Spinal cord (tissue), 10 donors: Measurements from ENCODE around the gene PAK4. TPM values are rescaled to one million over a fixed set of nuclear protein-coding genes. Genes with fewer than 3 reads are reported as not detected.
A peak's percentile ranks its signal among the peaks of the same experiment; 100 is the strongest.

Source experiments
- DNase-seq, 6 donors: peaks; one replicate each; pipeline versions ENCODE4 v3.0.0 to v3.0.0-alpha.2; 2013 to 2015; ENCODE audit warnings: low spot score in 6 of 6, low read depth in 4 of 6
- H3K27ac ChIP-seq: one replicate; pipeline ENCODE4 v1.5.1; 2013; ENCODE audit warnings: low read depth, low read length, control low read depth
- H3K27me3 ChIP-seq: one replicate; pipeline ENCODE4 v1.6.1; 2013; ENCODE audit warnings: low read length; ENCODE audit not compliant: control insufficient read depth, insufficient read depth
- H3K36me3 ChIP-seq: one replicate; pipeline ENCODE4 v1.6.1; 2013; ENCODE audit warnings: low read length; ENCODE audit not compliant: control insufficient read depth, insufficient read depth
- H3K4me1 ChIP-seq: one replicate; pipeline ENCODE4 v1.6.1; 2013; ENCODE audit warnings: low read length; ENCODE audit not compliant: control insufficient read depth, insufficient read depth
- H3K4me3 ChIP-seq: one replicate; pipeline ENCODE4 v1.5.1; 2013; ENCODE audit warnings: low read depth, low read length, control low read depth
- H3K9me3 ChIP-seq: one replicate; pipeline ENCODE4 v1.6.1; 2013; ENCODE audit warnings: low read length; ENCODE audit not compliant: control insufficient read depth, insufficient read depth
- WGBS: methylation state at CpG from one replicate; pipeline ENCODE4 v1.1.5; 2013; ENCODE audit warnings: missing lambda C conversion rate; ENCODE audit not compliant: insufficient coverage; 5-methylcytosine and 5-hydroxymethylcytosine counted together
- long read RNA-seq, 4 donors: transcript quantifications; one replicate each; lab custom pipeline, GENCODE V29; 2026
- polyA plus RNA-seq, 2 donors: library from polyadenylated mRNA; unstranded; fragments of 120-200 nt; gene quantifications; one replicate each; pipeline ENCODE4 v1.2.1, GENCODE V29; 2013; ENCODE audit not compliant: insufficient read length in 2 of 2
- total RNA-seq, 2 donors: library from RNA; depleted of rRNA in 1 of 2; stranded (reverse); fragments of 120-200 nt in 1 of 2; fragments of >200 nt in 1 of 2; gene quantifications; one replicate each; pipeline versions ENCODE4 v1.2.3 to v1.2.4, GENCODE V29; 2013 to 2014
- donor health status: healthy.

Gene PAK4
- total RNA-seq (10 to 100 TPM in 1 of 2 donors, 1 to 10 TPM in 1; 3.0 to 10.1 TPM), polyA plus RNA-seq (10 to 100 TPM; 34.0 to 39.4 TPM)
- long read RNA-seq, donor 1, partial matches to known transcripts: 0 of 1 reads
- long read RNA-seq, donor 1, other reads (novel, unspliced or antisense): 0 of 1 reads
- long read RNA-seq, donor 2, partial matches to known transcripts: 9 of 9 reads
- long read RNA-seq, donor 2, other reads (novel, unspliced or antisense): 0 of 9 reads
- long read RNA-seq, donor 3, partial matches to known transcripts: 6 of 7 reads
- long read RNA-seq, donor 3, other reads (novel, unspliced or antisense): 0 of 7 reads
- long read RNA-seq, donor 4, full-length matches to known transcripts: 5 of 28 reads
- long read RNA-seq, donor 4, partial matches to known transcripts: 17 of 28 reads
- long read RNA-seq, donor 4, other reads (novel, unspliced or antisense): 6 of 28 reads

- DNase-seq: peak; percentile 90 to 99 (median 94)
- Histone ChIP-seq H3K4me3 (peak within 1 kb of the TSS; percentile 74), H3K27ac (peak within 1 kb of the TSS; percentile 67), H3K36me3 (peaks cover 15% of the 10 kb centered on the region), H3K4me1 (peaks cover 42% of the 10 kb centered on the region), H3K9me3 (no peaks in the 10 kb centered on the region), H3K27me3 (no peaks in the 10 kb centered on the region)
- WGBS: 0% methylated on average over 62 of the region's 64 CpGs
These were observed at the start of gene PAK4 for GRCh38 chr19:39125554-39126311. TSS of gene PAK4 (plus strand) at chr19:39125786. CDS start at chr19:39169554, 43,768 bp downstream.

DNA sequence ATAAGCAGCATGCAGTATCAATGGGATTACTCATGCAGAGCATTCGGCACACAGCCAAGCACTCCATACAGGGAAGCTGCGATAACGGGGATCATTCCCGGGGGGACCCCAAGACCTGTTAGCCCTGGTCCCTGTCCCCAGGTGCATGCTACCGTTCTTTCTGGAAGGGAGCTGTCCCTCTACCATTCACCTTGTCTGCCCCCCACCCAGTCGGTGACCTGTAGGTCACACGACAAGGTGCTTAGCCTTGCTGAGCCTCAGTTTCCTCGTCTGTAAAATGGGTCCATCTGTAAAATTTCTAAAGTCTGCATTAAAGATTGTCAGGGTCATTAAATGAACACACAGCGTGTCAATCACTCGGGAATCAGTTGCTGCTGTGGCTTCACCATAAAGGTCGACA is 48.3 kb upstream of the PAK4 start:
- 91% methylated on average over 11 of the region's 11 CpGs for whole genome bisulfite sequencing
- H3K27me3 ChIP-seq: peaks cover 2% of the 10 kb centered on the region

DNA sequence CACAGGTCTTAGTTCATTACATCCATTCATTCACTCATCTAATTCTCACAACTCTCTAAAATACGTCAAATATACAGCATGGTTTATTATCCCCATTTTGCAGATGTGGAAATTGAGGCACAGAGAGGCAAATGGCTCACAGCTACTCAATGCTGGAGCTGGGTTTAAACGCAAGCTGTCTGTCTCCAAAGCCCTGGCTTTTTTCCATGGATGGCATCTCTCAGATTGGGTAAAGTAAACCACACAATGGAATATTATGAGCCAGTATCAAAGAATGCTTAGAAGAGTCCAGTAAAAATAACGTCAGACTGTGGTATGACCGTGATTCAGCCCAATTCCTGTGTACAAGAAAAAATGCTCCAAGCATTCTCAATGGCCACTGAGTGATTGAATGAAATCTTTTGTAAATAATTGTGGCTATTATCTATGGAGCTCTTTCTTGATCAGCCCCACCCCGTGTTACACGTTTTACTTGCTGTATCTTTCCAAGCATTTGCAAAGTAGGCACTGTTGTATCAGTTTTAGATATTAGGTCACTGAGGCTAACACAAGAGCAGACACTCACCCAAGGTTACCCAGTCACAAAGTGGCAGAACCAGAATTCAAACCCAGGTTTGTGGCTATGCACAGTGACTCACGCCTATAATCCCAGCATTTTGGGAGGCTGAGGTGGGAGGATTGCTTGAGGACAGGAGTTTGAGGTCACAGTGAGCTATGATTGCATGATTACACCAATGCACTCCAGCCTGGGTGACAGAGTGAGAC is 47.0 kb upstream of the PAK4 start:
- Histone ChIP-seq H3K27ac (no peak overlapping the region), H3K4me1 (peaks cover under 1% of the 10 kb centered on the region), H3K36me3 (no peaks in the 10 kb centered on the region), H3K9me3 (no peaks in the 10 kb centered on the region), H3K4me3 (no peak overlapping the region), H3K27me3 (peaks cover 15% of the 10 kb centered on the region)
- no peak for DNase-seq
- WGBS: 76% methylated on average over 5 of the region's 7 CpGs

More for the DNA sequence above, 48.3 kb upstream of the PAK4 start:
- DNase-seq: no peak
- no peaks in the 10 kb centered on the region for H3K36me3 ChIP-seq
- H3K9me3 ChIP-seq: no peaks in the 10 kb centered on the region
- H3K4me1 ChIP-seq: no peaks in the 10 kb centered on the region
- H3K4me3 ChIP-seq: no peak overlapping the region
- H3K27ac ChIP-seq: no peak overlapping the region

DNA sequence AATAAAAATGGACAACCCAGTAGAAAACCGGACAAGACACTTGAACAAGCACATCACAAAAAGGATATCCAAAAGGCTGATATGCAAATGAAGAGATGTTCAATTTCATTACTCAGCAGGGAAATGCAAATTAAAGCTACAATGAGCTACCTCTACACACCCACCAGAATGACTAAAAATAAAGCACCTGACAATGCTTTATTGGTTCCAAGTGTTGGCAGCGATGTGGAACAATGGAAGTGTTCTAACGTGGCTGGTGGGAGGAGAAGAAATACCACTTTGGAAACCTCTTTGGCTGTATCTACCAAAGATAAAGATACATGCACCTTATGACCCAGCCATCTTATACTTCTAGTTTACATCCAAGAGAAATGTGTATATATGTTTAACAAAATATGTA is 45.2 kb upstream of the PAK4 start:
- Histone ChIP-seq H3K27me3 (peaks cover 33% of the 10 kb centered on the region), H3K27ac (no peak overlapping the region), H3K4me3 (no peak overlapping the region), H3K4me1 (peaks cover 9% of the 10 kb centered on the region), H3K9me3 (no peaks in the 10 kb centered on the region), H3K36me3 (no peaks in the 10 kb centered on the region)
- no CpG with 5 or more reads among the region's 3 CpGs for WGBS
- no peak for DNase-seq

GRCh38 chr19:39082167-39082566 is 43.4 kb upstream of the PAK4 start:
- DNase-seq: no peak
- H3K27me3 ChIP-seq: peaks cover 44% of the 10 kb centered on the region
- peaks cover 9% of the 10 kb centered on the region for H3K4me1 ChIP-seq
- WGBS: no CpG with 5 or more reads among the region's 7 CpGs
- no peaks in the 10 kb centered on the region for H3K9me3 ChIP-seq
- no peaks in the 10 kb centered on the region for H3K36me3 ChIP-seq
- no peak overlapping the region for H3K4me3 ChIP-seq
- H3K27ac ChIP-seq: no peak overlapping the region

DNA sequence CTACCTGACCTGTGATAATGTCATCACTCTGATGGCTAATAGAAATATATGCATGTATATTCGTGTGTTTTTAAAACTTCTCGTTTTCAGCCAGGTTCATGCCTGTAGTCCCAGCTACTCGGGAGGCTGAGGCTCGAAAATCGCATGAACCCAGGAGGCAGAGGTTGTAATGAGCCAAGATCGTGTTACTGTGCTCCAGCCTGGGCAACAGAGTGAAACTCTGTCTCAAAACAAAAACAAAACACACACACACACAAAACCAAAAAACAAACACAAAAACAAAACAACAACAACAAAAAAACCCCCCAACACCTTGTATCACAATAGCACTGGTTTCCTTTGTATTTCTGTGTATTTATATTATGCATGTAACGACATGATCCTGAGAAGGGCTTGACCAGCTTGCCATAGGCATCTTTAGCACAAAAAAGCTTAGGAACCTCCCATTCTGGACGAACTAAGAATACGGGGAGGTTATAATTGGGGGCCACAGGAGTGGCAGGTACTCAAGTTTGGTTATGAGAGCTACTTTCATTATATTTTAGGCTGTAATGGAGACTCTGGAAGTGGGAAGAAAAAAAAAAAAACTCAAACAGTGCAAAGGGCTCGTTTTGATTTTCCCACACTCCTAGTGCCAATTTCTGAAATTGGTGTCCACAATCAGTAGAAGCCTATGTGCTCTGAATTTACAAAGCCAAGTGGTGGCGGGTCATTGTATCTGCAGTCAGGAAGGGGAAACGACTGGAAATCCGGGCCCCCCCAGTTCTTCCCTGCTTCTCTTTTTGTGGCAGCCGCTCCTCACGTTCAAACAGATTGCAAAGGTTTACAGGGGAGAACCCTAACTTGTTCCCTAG is 42.6 kb upstream of the PAK4 start:
- DNase-seq: no peak
- H3K4me1 ChIP-seq: peaks cover 9% of the 10 kb centered on the region
- H3K9me3 ChIP-seq: no peaks in the 10 kb centered on the region
- WGBS: 25% methylated on average over 9 of the region's 15 CpGs
- H3K27ac ChIP-seq: no peak overlapping the region
- H3K27me3 ChIP-seq: peaks cover 45% of the 10 kb centered on the region
- no peak overlapping the region for H3K4me3 ChIP-seq
- H3K36me3 ChIP-seq: no peaks in the 10 kb centered on the region

- WGBS: 4% methylated on average over 14 of the region's 14 CpGs
- no peak for DNase-seq
- H3K36me3 ChIP-seq: no peaks in the 10 kb centered on the region
- H3K4me3 ChIP-seq: no peak overlapping the region
- H3K27me3 ChIP-seq: peaks cover 46% of the 10 kb centered on the region
- H3K4me1 ChIP-seq: peaks cover 9% of the 10 kb centered on the region
- H3K9me3 ChIP-seq: no peaks in the 10 kb centered on the region
- H3K27ac ChIP-seq: no peak overlapping the region
These were observed 42.0 kb upstream of the PAK4 start for GRCh38 chr19:39083599-39083982.

DNA sequence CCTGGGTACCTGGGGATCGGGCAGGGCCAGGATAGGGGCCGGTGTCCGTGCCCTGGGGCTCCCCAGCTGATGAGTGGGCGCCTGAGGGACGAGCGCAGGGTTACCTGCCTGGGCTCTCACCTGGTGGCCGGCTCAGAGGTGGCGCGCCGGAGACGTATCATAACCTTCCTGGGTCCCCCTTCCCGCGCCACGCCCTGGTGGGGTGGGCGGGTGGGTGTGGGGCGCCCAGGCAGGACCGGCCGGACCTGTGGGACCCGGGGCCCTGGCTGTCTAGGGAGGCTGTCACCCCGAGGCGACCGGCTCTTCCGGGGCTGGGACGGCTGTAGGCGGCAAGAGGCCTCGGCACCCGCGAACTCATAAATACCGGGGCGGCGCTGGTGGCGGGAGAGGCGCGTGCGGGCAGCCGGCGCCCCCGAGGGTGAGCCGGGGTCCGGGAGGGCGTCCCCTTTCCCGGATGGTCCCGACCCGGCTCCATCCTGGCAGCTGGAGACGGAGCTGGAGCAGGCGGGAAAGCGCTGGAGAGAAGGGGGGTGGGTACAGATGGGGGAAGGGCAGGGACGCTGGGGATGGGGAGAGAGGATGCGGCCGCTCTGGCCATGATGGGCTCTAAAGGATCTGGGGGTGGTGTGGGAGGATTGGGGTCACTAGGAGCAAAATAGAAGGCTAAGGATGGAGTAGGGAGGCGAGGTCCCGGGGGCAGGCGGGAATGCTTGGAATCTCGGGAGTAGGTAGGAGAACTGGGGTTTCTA is 41.4 kb upstream of the PAK4 start, which contains the start of gene ACP7:
Gene ACP7, plus strand, starts transcription at position 386 of the 749 bp plus-strand sequence. CDS start 902 bp downstream, outside the sequence.
- Histone ChIP-seq H3K27me3 (peaks cover 46% of the 10 kb centered on the region), H3K36me3 (no peaks in the 10 kb centered on the region), H3K9me3 (no peaks in the 10 kb centered on the region), H3K4me1 (peaks cover 9% of the 10 kb centered on the region), H3K27ac (no peak within 1 kb of the TSS), H3K4me3 (no peak within 1 kb of the TSS)
- DNase-seq: no peak
- under 1% methylated on average over 39 of the region's 54 CpGs for WGBS
